Gastrocnemius medialis (tissue), 4 donors: ENCODE data around the gene HSD17B14. TPM values are rescaled to one million over a fixed set of nuclear protein-coding genes. Genes with fewer than 3 reads are reported as not detected.

Experiments used
- ATAC-seq, 2 donors: fragments of 150-250 bp; one replicate each; pipeline ENCODE4 v1.9.1; 2016
- DNase-seq, 2 donors: peaks; one replicate each; pipeline ENCODE4 v3.0.0-alpha.2; 2019
- H3K27ac ChIP-seq, 4 donors: fragments of 200-600 bp; sonication (generic); 1 replicate in 1 of 4; 2 replicates in 3 of 4; pipeline ENCODE4 v1.5.1; 2016 to 2018; ENCODE audit warnings: mild to moderate bottlenecking in 2 of 4, moderate library complexity in 1 of 4
- H3K27me3 ChIP-seq, 3 donors: fragments of 200-600 bp; sonication (generic) in 2 of 3; 1 replicate in 1 of 3; 2 replicates in 2 of 3; pipeline versions ENCODE4 v1.5.1 to v1.6.0; 2016 to 2019; ENCODE audit warnings: mild to moderate bottlenecking in 1 of 3, moderate library complexity in 1 of 3
- H3K36me3 ChIP-seq, 2 donors: fragments of 200-600 bp; sonication (generic) in 1 of 2; one replicate each; pipeline ENCODE4 v1.5.1; 2017 to 2018
- H3K4me1 ChIP-seq, 2 donors: fragments of 200-600 bp; sonication (generic) in 1 of 2; one replicate each; pipeline ENCODE4 v1.5.1; 2016 to 2017; ENCODE audit warnings: mild to moderate bottlenecking in 2 of 2
- H3K4me3 ChIP-seq, 4 donors: fragments of 200-600 bp; sonication (generic) in 3 of 4; 1 replicate in 1 of 4; 2 replicates in 3 of 4; pipeline ENCODE4 v1.5.1; 2016 to 2019; ENCODE audit warnings: mild to moderate bottlenecking in 2 of 4
- H3K9me3 ChIP-seq, 3 donors: fragments of 200-600 bp; sonication (generic) in 2 of 3; 1 replicate in 1 of 3; 2 replicates in 2 of 3; pipeline ENCODE4 v1.5.1; 2016 to 2019
- CTCF ChIP-seq, 5 experiments: fragments of 450-650 bp in 3 of 5; fragments of 200-600 bp in 2 of 5; sonication (generic) in 2 of 5; IDR thresholded peaks in 4 of 5; conservative IDR thresholded peaks in 1 of 5; 1 replicate in 4 of 5; 2 replicates in 1 of 5; pipeline ENCODE4 v1.5.1; 2016 to 2019; ENCODE audit warnings: antibody characterized with exemption in 5 of 5, mild to moderate bottlenecking in 3 of 5, moderate library complexity in 3 of 5
- POLR2A ChIP-seq, 2 donors: fragments of 450-650 bp; IDR thresholded peaks; one replicate each; pipeline ENCODE4 v1.6.1; 2017; ENCODE audit warnings: antibody characterized with exemption in 2 of 2, mild to moderate bottlenecking in 2 of 2, moderate library complexity in 2 of 2
- in situ Hi-C, 4 donors: fragments of 200-750 bp; cut with MboI; loops; one replicate each; pipeline versions ENCODE4 v1.15.0 to v1.8.0; 2017; ENCODE audit warnings: low sequenced_read_pairs in 4 of 4
- intact Hi-C: fragments of 100-400 bp; cut with DNase I; formaldehyde crosslinking; loops from one replicate; pipeline ENCODE4 v1.15.1; 2023; ENCODE audit warnings: low total_unique reads
- total RNA-seq, 4 donors: library from RNA; depleted of rRNA; stranded (reverse); fragments of >200 nt; gene quantifications; one replicate each; pipeline versions ENCODE4 v1.1.0 to v1.2.3, GENCODE V29; 2016

The HSD17B14 gene
- total RNA-seq, 4 donors from 2014 or later = 1.2 to 1.9 (median 1.7) TPM; not detected in 1

- no peaks in the 10 kb centered on the region for H3K9me3 ChIP-seq
- no peaks in the 10 kb centered on the region for H3K4me1 ChIP-seq
- no peak for ATAC-seq
- no peak overlapping the region for H3K27ac ChIP-seq
- in situ Hi-C loops (loop anchor here (5.0 to 10.0 kb wide), 3 partner anchors 49 to 194 kb away; partner anchors contain the start of genes CA11 (in 1 of the 4) and NTN5 (in 1 of the 4)), intact Hi-C loops (loop anchor here (10.0 kb wide), 1 partner anchor 167 kb away; the partner anchor contains the start of gene NTN5)
- TF ChIP-seq CTCF (IDR thresholded peaks at IDR 0.05 in 4 of 5, conservative IDR thresholded peaks at IDR 0.05 in 1 of 5) = no peak
- no peak for TF ChIP-seq POLR2A (IDR thresholded peaks at IDR 0.05)
- no peak for DNase-seq
- H3K36me3 ChIP-seq = peaks cover 0 to 4% of the 10 kb centered on the region in 2 donors
- no peak overlapping the region for H3K4me3 ChIP-seq
- H3K27me3 ChIP-seq = no peaks in the 10 kb centered on the region
Observed at GRCh38 chr19:48841571-48841970, 5.3 kb upstream of the HSD17B14 start.

- intact Hi-C loops = loop anchor here (10.0 kb wide), 1 partner anchor 166 kb away; the partner anchor contains the start of gene NTN5
- H3K4me1 ChIP-seq = peaks cover 0 to 4% of the 10 kb centered on the region in 2 donors
- H3K9me3 ChIP-seq = no peaks in the 10 kb centered on the region
- TF ChIP-seq CTCF (IDR thresholded peaks at IDR 0.05 in 4 of 5, conservative IDR thresholded peaks at IDR 0.05 in 1 of 5) = no peak
- no peak for TF ChIP-seq POLR2A (IDR thresholded peaks at IDR 0.05)
- no peaks in the 10 kb centered on the region for H3K27me3 ChIP-seq
- DNase-seq (no peak), ATAC-seq (no peak)
- in situ Hi-C loops = loop anchor here (5.0 to 10.0 kb wide), 3 partner anchors 49 to 194 kb away; partner anchors contain the start of genes CA11 (in 1 of the 4) and NTN5 (in 1 of the 4)
- H3K36me3 ChIP-seq = peaks cover 0 to 4% of the 10 kb centered on the region in 2 donors
- no peak overlapping the region for H3K4me3 ChIP-seq
- H3K27ac ChIP-seq = no peak overlapping the region
Observed at GRCh38 chr19:48841047-48841446, 4.8 kb upstream of the HSD17B14 start.

- H3K27ac ChIP-seq = no peak overlapping the region
- in situ Hi-C loops = no loop called here
- H3K27me3 ChIP-seq = no peaks in the 10 kb centered on the region
- intact Hi-C loops = loop anchor here (5.0 kb wide), 1 partner anchor 95 kb away; the partner anchor contains the start of gene RASIP1
- peaks cover 0 to 7% of the 10 kb centered on the region in 2 donors for H3K4me1 ChIP-seq
- DNase-seq = no peak
- ATAC-seq = no peak
- no peaks in the 10 kb centered on the region for H3K9me3 ChIP-seq
- TF ChIP-seq CTCF (IDR thresholded peaks at IDR 0.05 in 4 of 5, conservative IDR thresholded peaks at IDR 0.05 in 1 of 5) = no peak
- TF ChIP-seq POLR2A (IDR thresholded peaks at IDR 0.05) = no peak
- no peak overlapping the region for H3K4me3 ChIP-seq
- no peaks in the 10 kb centered on the region for H3K36me3 ChIP-seq
Observed at GRCh38 chr19:48837687-48838086, 1.4 kb upstream of the HSD17B14 start.

- intact Hi-C loops (loop anchor here (5.0 kb wide), 1 partner anchor 95 kb away; the partner anchor contains the start of gene RASIP1), in situ Hi-C loops (no loop called here)
- Histone ChIP-seq H3K4me1 (peaks cover 0 to 7% of the 10 kb centered on the region in 2 donors), H3K36me3 (no peaks in the 10 kb centered on the region), H3K27ac (peak overlapping the region in 3 of 4 donors; percentile 65 to 72 (median 66)), H3K27me3 (no peaks in the 10 kb centered on the region), H3K4me3 (peak overlapping the region in 2 of 4 donors; percentile 42), H3K9me3 (no peaks in the 10 kb centered on the region)
- peak; percentile 22 to 62 for DNase-seq
- TF ChIP-seq CTCF (IDR thresholded peaks at IDR 0.05 in 4 of 5, conservative IDR thresholded peaks at IDR 0.05 in 1 of 5) (no peak), POLR2A (IDR thresholded peaks at IDR 0.05) (peak in 1 of 2 donors; percentile 26)
- ATAC-seq = no peak
Observed at GRCh38 chr19:48837051-48837524, 797 bp upstream of the HSD17B14 start.
